Measurements from ENCODE around the gene HSD17B1. TPM values are rescaled to one million over a fixed set of nuclear protein-coding genes. Genes with fewer than 3 reads are reported as not detected.

The HSD17B1 gene
- total and polyA plus RNA-seq, 2 of the 13 experiments (the other 11 are each of a cell fraction or from before 2014, with no cell fraction given): 0.54 to 0.93 TPM

- TF ChIP-seq, protein P1, sequence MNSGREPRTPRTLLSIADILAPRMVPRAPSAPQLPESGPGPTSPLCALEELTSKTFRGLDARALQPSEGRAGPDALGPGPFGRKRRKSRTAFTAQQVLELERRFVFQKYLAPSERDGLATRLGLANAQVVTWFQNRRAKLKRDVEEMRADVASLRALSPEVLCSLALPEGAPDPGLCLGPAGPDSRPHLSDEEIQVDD (CRISPR knock-in tag; IDR thresholded peaks at IDR 0.05; ENCODE audit: borderline replicate concordance): no peak
- peak; percentile 22; the same call in 1 of the 2 replicates for TF ChIP-seq HDAC2 (CRISPR knock-in tag; IDR thresholded peaks at IDR 0.05)
- TF ChIP-seq ZNF251 (CRISPR knock-in tag; IDR thresholded peaks at IDR 0.05): no peak
- TF ChIP-seq HOXA7 (CRISPR knock-in tag; IDR thresholded peaks at IDR 0.05): no peak
- no peak for TF ChIP-seq ZNF282 (IDR thresholded peaks at IDR 0.05; ENCODE audit: partially characterized antibody)
- no peak for TF ChIP-seq ZSCAN25 (CRISPR knock-in tag; IDR thresholded peaks at IDR 0.05)
- TF ChIP-seq ZNF788 (CRISPR knock-in tag; IDR thresholded peaks at IDR 0.05; ENCODE audit: borderline replicate concordance): peak; percentile 42; the same call in 1 of the 2 replicates
- no peak for TF ChIP-seq NCOA1 (CRISPR knock-in tag; IDR thresholded peaks at IDR 0.05)
- no peak for TF ChIP-seq ZNF781 (CRISPR knock-in tag; IDR thresholded peaks at IDR 0.05; ENCODE audit: borderline replicate concordance, not compliant biosample characterization)
- TF ChIP-seq TSC22D2 (CRISPR knock-in tag; IDR thresholded peaks at IDR 0.05; ENCODE audit: borderline replicate concordance): no peak; the same call in 1 of the 2 replicates
- TF ChIP-seq ZSCAN20 (CRISPR knock-in tag; IDR thresholded peaks at IDR 0.05; ENCODE audit: borderline replicate concordance): no peak
- TF ChIP-seq, protein P2, sequence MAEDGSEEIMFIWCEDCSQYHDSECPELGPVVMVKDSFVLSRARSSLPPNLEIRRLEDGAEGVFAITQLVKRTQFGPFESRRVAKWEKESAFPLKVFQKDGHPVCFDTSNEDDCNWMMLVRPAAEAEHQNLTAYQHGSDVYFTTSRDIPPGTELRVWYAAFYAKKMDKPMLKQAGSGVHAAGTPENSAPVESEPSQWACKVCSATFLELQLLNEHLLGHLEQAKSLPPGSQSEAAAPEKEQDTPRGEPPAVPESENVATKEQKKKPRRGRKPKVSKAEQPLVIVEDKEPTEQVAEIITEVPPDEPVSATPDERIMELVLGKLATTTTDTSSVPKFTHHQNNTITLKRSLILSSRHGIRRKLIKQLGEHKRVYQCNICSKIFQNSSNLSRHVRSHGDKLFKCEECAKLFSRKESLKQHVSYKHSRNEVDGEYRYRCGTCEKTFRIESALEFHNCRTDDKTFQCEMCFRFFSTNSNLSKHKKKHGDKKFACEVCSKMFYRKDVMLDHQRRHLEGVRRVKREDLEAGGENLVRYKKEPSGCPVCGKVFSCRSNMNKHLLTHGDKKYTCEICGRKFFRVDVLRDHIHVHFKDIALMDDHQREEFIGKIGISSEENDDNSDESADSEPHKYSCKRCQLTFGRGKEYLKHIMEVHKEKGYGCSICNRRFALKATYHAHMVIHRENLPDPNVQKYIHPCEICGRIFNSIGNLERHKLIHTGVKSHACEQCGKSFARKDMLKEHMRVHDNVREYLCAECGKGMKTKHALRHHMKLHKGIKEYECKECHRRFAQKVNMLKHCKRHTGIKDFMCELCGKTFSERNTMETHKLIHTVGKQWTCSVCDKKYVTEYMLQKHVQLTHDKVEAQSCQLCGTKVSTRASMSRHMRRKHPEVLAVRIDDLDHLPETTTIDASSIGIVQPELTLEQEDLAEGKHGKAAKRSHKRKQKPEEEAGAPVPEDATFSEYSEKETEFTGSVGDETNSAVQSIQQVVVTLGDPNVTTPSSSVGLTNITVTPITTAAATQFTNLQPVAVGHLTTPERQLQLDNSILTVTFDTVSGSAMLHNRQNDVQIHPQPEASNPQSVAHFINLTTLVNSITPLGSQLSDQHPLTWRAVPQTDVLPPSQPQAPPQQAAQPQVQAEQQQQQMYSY (CRISPR knock-in tag; IDR thresholded peaks at IDR 0.05): 0 out of 2 replicates have a peak, but pooled peaks have one; percentile 12
- 0 out of 2 replicates have a peak, but pooled peaks have one; percentile 67 for TF ChIP-seq KDM3A (CRISPR knock-in tag; IDR thresholded peaks at IDR 0.05; ENCODE audit: low read depth)
- TF ChIP-seq, protein P3, sequence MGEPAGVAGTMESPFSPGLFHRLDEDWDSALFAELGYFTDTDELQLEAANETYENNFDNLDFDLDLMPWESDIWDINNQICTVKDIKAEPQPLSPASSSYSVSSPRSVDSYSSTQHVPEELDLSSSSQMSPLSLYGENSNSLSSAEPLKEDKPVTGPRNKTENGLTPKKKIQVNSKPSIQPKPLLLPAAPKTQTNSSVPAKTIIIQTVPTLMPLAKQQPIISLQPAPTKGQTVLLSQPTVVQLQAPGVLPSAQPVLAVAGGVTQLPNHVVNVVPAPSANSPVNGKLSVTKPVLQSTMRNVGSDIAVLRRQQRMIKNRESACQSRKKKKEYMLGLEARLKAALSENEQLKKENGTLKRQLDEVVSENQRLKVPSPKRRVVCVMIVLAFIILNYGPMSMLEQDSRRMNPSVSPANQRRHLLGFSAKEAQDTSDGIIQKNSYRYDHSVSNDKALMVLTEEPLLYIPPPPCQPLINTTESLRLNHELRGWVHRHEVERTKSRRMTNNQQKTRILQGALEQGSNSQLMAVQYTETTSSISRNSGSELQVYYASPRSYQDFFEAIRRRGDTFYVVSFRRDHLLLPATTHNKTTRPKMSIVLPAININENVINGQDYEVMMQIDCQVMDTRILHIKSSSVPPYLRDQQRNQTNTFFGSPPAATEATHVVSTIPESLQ (CRISPR knock-in tag; conservative IDR thresholded peaks at IDR 0.05): no peak
- TF ChIP-seq ZNF703 (CRISPR knock-in tag; IDR thresholded peaks at IDR 0.05; ENCODE audit: borderline replicate concordance): no peak
- no peak for TF ChIP-seq MLXIP (CRISPR knock-in tag; IDR thresholded peaks at IDR 0.05; ENCODE audit: borderline replicate concordance)
- TF ChIP-seq ZNF720 (CRISPR knock-in tag; IDR thresholded peaks at IDR 0.05): no peak
These were observed 21.0 kb upstream of the HSD17B1 start (continued) for GRCh38 chr17:42531455-42532354.
